ENCODE data around the gene ATG13. TPM values are rescaled to one million over a fixed set of nuclear protein-coding genes. Genes with fewer than 3 reads are reported as not detected.

Gene ATG13
- polyA plus RNA-seq, 1 donor = 52.9 TPM

DNA sequence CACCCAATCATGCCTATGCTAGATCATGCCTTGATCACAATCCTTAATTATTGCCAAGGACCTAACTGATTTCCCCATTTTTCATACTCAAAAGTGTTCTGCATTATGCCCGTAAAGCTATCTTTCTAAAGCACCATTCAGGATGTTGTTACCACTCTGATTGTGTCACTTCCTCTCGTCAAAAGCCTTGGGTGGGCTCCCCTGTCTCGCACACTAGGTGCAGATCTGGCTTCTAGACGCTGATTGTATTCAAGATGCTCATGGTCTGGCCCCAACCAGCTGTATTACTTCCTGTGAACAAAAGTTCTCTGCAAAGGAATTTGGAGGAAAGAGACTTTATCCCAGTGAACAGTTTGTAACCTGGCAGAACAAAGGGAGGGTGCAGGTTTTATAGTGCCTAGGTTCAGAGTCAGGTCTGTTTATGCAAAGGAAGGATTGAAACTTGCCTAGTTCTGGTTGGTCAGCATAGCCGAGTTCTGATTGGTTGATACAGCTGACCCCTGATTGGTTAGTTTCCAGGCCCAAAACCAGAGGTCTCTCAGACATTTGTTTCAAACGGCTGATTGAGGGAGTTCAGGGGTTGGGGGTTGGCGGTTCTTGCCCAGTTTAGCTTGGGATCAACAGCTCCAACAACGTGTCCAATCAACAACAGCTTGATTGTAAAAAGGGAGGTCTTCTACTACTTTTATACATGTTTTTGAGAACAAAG lies 25.4 kb downstream of the ATG13 start:
- 94% methylated on average over 3 of the region's 8 CpGs for WGBS (ENCODE audit: insufficient coverage, low lambda C conversion rate)
- H3K36me3 ChIP-seq (ENCODE audit: control insufficient read depth, insufficient read depth, low read length) = peaks cover 29% of the 10 kb centered on the region
- DNase-seq = no peak

DNA sequence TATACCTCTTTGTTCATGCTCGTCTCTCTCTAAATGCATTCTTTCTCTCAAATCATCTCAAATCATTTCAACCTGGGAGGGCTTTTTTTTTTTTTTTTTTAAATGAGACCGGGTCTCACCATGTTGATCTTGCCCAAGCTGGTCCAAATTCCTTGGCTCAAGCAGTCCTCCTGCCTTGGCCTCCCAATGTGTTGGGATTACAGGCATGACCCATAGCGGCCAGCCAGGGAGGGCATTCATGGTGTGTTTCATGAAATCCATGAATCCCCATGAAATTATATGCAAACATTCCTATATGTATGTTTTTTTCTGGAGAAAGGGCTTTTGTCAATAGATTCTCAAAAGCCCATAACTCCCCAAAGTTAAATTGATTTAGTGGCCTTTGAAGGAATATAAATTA lies 26.2 kb downstream of the ATG13 start:
- Histone ChIP-seq H3K9me3 (ENCODE audit: control insufficient read depth, low read depth, low read length) (no peaks in the 10 kb centered on the region), H3K4me3 (ENCODE audit: low read length) (no peak overlapping the region), H3K27ac (ENCODE audit: low read length) (no peak overlapping the region), H3K4me1 (ENCODE audit: control insufficient read depth, insufficient read depth, low read length) (peaks cover 14% of the 10 kb centered on the region), H3K27me3 (ENCODE audit: control insufficient read depth, insufficient read depth, low read length) (no peaks in the 10 kb centered on the region), H3K36me3 (ENCODE audit: control insufficient read depth, insufficient read depth, low read length) (peaks cover 35% of the 10 kb centered on the region)
- 88% methylated on average over 1 of the region's 3 CpGs for WGBS (ENCODE audit: insufficient coverage, low lambda C conversion rate)
- DNase-seq = no peak

More for the DNA sequence above, 25.4 kb downstream of the ATG13 start:
- H3K9me3 ChIP-seq (ENCODE audit: control insufficient read depth, low read depth, low read length) = no peaks in the 10 kb centered on the region
- H3K27ac ChIP-seq (ENCODE audit: low read length) = no peak overlapping the region
- peaks cover 14% of the 10 kb centered on the region for H3K4me1 ChIP-seq (ENCODE audit: control insufficient read depth, insufficient read depth, low read length)
- no peaks in the 10 kb centered on the region for H3K27me3 ChIP-seq (ENCODE audit: control insufficient read depth, insufficient read depth, low read length)
- no peak overlapping the region for H3K4me3 ChIP-seq (ENCODE audit: low read length)

DNA sequence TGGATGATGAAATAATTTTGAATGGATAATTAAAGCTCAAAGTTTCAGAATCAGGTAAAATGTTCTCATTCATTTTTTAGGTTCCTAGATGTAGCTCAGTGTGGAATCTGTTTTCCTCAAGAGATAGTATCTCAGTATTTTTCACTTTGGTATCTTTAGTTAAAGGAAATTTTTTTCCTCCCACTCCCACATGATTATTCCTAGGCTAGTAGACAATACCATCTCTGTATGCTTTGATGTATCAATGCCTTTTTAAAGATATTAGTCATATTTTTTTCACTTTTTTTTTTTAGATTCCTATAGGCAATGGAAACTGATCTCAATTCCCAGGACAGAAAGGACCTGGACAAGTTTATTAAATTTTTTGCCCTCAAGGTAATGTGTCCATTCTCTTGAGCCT lies 26.6 kb downstream of the ATG13 start:
- H3K27me3 ChIP-seq (ENCODE audit: control insufficient read depth, insufficient read depth, low read length) = no peaks in the 10 kb centered on the region
- DNase-seq = no peak
- H3K4me3 ChIP-seq (ENCODE audit: low read length) = no peak overlapping the region
- H3K36me3 ChIP-seq (ENCODE audit: control insufficient read depth, insufficient read depth, low read length) = peaks cover 35% of the 10 kb centered on the region
- no peak overlapping the region for H3K27ac ChIP-seq (ENCODE audit: low read length)
- no peaks in the 10 kb centered on the region for H3K9me3 ChIP-seq (ENCODE audit: control insufficient read depth, low read depth, low read length)
- peaks cover 14% of the 10 kb centered on the region for H3K4me1 ChIP-seq (ENCODE audit: control insufficient read depth, insufficient read depth, low read length)

DNA sequence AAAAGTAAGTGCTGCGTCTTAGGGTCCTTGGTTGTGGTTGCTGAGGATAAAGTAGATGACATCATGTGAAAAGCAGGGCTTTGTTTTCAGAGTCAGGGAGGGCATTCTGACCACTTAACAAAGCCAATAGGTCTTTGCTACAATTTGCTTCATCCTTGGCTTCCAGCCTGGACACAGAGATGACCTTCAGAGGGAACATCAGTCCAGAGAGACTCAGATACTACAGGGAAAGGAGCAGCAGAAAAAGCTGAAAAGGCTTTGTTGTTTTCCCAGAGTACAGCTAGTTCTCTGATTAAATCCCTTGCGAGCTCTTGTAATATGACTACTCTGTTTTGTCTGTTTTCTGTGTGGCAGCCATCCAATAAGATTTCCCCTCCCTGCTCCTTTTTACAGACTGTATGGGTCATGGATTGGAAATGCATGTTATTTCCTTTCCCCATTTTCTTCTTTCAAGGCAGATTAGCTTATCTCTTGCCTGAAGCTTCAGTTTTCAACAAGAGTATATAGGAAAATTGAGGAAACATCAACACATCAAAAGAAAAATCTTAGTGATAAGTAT lies 31.9 kb downstream of the ATG13 start:
- Histone ChIP-seq H3K36me3 (ENCODE audit: control insufficient read depth, insufficient read depth, low read length) (peaks cover 74% of the 10 kb centered on the region), H3K4me1 (ENCODE audit: control insufficient read depth, insufficient read depth, low read length) (no peaks in the 10 kb centered on the region), H3K27ac (ENCODE audit: low read length) (no peak overlapping the region), H3K4me3 (ENCODE audit: low read length) (no peak overlapping the region), H3K9me3 (ENCODE audit: control insufficient read depth, low read depth, low read length) (no peaks in the 10 kb centered on the region), H3K27me3 (ENCODE audit: control insufficient read depth, insufficient read depth, low read length) (no peaks in the 10 kb centered on the region)
- peak in 1 of 2 donors; percentile 35 for DNase-seq
- 100% methylated on average over 1 of the region's 2 CpGs for WGBS (ENCODE audit: insufficient coverage, low lambda C conversion rate)

DNA sequence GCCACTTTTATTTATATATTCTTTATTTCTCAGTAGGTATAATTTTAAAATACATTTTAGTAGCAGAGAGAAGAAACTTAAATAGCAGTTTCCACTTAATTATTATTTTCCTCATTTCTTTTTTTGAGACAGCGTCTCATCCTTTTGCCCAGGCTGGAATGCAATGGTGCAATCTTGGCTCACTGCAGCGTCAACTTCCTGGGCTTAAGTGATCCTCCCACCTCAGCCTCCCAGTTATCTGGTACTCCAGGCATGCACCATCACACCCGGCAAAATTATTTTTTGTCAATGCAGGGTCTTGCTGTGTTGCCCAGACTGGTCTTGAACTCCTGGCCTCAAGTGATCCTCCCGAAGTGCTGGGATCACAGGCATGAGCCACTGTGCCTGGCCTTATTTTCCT lies 38.3 kb downstream of the ATG13 start:
- peaks cover 4% of the 10 kb centered on the region for H3K4me1 ChIP-seq (ENCODE audit: control insufficient read depth, insufficient read depth, low read length)
- H3K27ac ChIP-seq (ENCODE audit: low read length) = no peak overlapping the region
- WGBS (ENCODE audit: insufficient coverage, low lambda C conversion rate) = 100% methylated on average over 1 of the region's 4 CpGs
- H3K9me3 ChIP-seq (ENCODE audit: control insufficient read depth, low read depth, low read length) = no peaks in the 10 kb centered on the region
- no peaks in the 10 kb centered on the region for H3K27me3 ChIP-seq (ENCODE audit: control insufficient read depth, insufficient read depth, low read length)
- H3K36me3 ChIP-seq (ENCODE audit: control insufficient read depth, insufficient read depth, low read length) = peaks cover 75% of the 10 kb centered on the region
- DNase-seq = no peak
- H3K4me3 ChIP-seq (ENCODE audit: low read length) = no peak overlapping the region

DNA sequence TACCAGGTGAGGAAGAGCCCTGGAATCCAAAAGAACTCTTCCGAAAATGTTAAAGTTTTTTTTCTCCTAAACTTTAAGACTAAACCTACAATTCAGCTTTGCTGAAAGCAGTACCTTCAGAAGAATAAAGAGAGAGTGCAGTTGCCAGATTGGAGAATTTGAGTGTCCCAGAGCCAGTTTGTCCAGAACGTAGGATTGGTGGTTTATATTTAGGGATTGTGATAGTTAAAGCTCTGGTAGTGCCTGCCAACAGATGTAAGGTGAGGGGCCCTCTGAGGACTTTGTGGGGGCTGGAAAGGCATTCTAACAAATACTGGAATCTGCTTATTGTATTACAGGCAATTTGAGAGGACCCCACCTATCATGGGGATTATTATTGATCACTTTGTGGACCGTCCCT lies 39.8 kb downstream of the ATG13 start:
- DNase-seq = no peak
- peaks cover 72% of the 10 kb centered on the region for H3K36me3 ChIP-seq (ENCODE audit: control insufficient read depth, insufficient read depth, low read length)
- no peaks in the 10 kb centered on the region for H3K27me3 ChIP-seq (ENCODE audit: control insufficient read depth, insufficient read depth, low read length)
- no peak overlapping the region for H3K4me3 ChIP-seq (ENCODE audit: low read length)
- no peaks in the 10 kb centered on the region for H3K9me3 ChIP-seq (ENCODE audit: control insufficient read depth, low read depth, low read length)
- H3K4me1 ChIP-seq (ENCODE audit: control insufficient read depth, insufficient read depth, low read length) = peaks cover 4% of the 10 kb centered on the region
- no peak overlapping the region for H3K27ac ChIP-seq (ENCODE audit: low read length)
- WGBS (ENCODE audit: insufficient coverage, low lambda C conversion rate) = no CpG with 5 or more reads among the region's 3 CpGs

DNA sequence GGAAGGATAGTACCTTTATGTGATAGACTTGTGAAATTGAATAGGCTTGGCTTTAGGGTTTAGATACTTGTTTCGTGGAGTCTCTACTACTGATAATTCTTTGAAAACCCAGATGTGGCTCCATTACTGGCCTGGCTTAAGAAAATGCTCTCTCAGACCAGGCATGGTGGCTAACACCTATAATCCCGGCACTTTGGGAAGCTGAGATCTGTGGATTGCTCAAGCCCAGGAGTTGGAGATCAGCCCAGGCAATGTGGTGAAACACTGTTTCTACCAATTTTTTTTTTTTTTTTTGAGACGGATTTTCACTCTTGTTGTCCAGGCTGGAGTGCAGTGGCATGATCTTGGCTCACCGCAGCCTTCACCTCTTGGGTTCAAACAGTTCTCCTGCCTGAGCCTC lies 40.9 kb downstream of the ATG13 start:
- DNase-seq = no peak
- no CpG with 5 or more reads among the region's 4 CpGs for WGBS (ENCODE audit: insufficient coverage, low lambda C conversion rate)
- Histone ChIP-seq H3K4me1 (ENCODE audit: control insufficient read depth, insufficient read depth, low read length) (peaks cover 4% of the 10 kb centered on the region), H3K27me3 (ENCODE audit: control insufficient read depth, insufficient read depth, low read length) (no peaks in the 10 kb centered on the region), H3K27ac (ENCODE audit: low read length) (no peak overlapping the region), H3K36me3 (ENCODE audit: control insufficient read depth, insufficient read depth, low read length) (peaks cover 66% of the 10 kb centered on the region), H3K4me3 (ENCODE audit: low read length) (no peak overlapping the region), H3K9me3 (ENCODE audit: control insufficient read depth, low read depth, low read length) (no peaks in the 10 kb centered on the region)

DNA sequence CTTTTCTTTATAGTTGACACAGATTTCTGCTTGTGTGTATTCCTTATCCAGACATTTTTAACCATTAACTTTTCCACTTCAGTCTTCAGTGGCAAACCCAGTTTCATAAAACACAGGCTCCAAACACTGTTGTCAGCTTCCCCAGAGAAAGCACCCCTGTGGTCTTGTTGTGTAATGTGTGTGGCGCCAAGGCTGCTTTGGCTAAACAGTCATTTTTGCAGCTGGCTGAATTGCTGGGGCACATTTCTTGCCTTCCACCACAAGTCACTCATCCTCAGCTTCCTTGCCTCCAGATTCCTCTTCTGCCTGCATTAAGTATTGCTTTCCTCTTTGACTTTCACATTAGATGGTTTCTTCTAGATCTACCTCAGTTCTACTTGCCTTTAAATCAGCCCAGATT lies 42.6 kb downstream of the ATG13 start:
- no peaks in the 10 kb centered on the region for H3K9me3 ChIP-seq (ENCODE audit: control insufficient read depth, low read depth, low read length)
- no peak overlapping the region for H3K4me3 ChIP-seq (ENCODE audit: low read length)
- H3K4me1 ChIP-seq (ENCODE audit: control insufficient read depth, insufficient read depth, low read length) = peaks cover 4% of the 10 kb centered on the region
- peaks cover 69% of the 10 kb centered on the region for H3K36me3 ChIP-seq (ENCODE audit: control insufficient read depth, insufficient read depth, low read length)
- no peaks in the 10 kb centered on the region for H3K27me3 ChIP-seq (ENCODE audit: control insufficient read depth, insufficient read depth, low read length)
- H3K27ac ChIP-seq (ENCODE audit: low read length) = no peak overlapping the region
- no CpG with 5 or more reads among the region's 1 CpG for WGBS (ENCODE audit: insufficient coverage, low lambda C conversion rate)
- DNase-seq = peak in 1 of 2 donors; percentile 31

DNA sequence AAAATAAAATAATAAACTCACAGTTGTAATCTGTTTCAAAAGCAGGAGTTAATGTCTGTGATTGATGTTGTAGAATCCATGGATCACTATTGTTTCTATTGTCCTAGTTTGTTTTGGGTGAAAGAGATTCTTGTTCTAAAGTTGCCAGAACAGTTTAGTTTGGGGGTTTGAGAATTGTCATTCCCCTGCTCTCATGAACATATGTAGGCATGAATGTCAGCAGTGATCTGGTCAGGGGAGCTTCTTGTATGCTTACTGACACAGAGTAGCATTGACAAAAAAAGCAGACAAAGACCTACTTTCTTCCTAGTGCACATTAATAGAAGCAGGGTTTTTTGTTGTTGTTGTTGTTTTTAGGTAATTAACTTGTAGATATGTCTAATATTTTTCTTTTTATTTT lies 44.5 kb downstream of the ATG13 start:
- DNase-seq = no peak
- peaks cover 4% of the 10 kb centered on the region for H3K4me1 ChIP-seq (ENCODE audit: control insufficient read depth, insufficient read depth, low read length)
- H3K36me3 ChIP-seq (ENCODE audit: control insufficient read depth, insufficient read depth, low read length) = peaks cover 73% of the 10 kb centered on the region
- H3K4me3 ChIP-seq (ENCODE audit: low read length) = no peak overlapping the region
- no peak overlapping the region for H3K27ac ChIP-seq (ENCODE audit: low read length)
- H3K9me3 ChIP-seq (ENCODE audit: control insufficient read depth, low read depth, low read length) = no peaks in the 10 kb centered on the region
- H3K27me3 ChIP-seq (ENCODE audit: control insufficient read depth, insufficient read depth, low read length) = no peaks in the 10 kb centered on the region

DNA sequence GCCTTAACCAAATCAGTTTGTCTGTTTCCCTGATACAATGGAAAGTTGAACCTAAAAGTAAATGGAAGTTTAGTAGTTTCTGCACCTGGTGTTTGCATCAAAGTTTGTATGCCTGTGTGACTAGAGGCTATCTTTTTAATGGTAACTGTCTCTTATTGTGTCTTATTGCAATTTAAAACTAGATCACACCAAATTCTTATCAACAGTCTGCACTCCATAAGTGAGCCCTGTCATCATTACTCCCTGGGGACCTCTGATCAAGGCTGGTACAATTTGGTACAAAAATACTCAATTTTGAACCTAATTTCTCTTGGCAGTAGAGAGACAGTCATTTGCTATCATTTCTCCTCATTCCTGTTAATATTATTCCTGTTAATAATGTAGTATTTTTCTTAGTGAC lies 45.0 kb downstream of the ATG13 start:
- H3K4me3 ChIP-seq (ENCODE audit: low read length) = no peak overlapping the region
- H3K27me3 ChIP-seq (ENCODE audit: control insufficient read depth, insufficient read depth, low read length) = no peaks in the 10 kb centered on the region
- H3K27ac ChIP-seq (ENCODE audit: low read length) = no peak overlapping the region
- DNase-seq = no peak
- no peaks in the 10 kb centered on the region for H3K9me3 ChIP-seq (ENCODE audit: control insufficient read depth, low read depth, low read length)
- H3K4me1 ChIP-seq (ENCODE audit: control insufficient read depth, insufficient read depth, low read length) = peaks cover 4% of the 10 kb centered on the region
- H3K36me3 ChIP-seq (ENCODE audit: control insufficient read depth, insufficient read depth, low read length) = peaks cover 73% of the 10 kb centered on the region

DNA sequence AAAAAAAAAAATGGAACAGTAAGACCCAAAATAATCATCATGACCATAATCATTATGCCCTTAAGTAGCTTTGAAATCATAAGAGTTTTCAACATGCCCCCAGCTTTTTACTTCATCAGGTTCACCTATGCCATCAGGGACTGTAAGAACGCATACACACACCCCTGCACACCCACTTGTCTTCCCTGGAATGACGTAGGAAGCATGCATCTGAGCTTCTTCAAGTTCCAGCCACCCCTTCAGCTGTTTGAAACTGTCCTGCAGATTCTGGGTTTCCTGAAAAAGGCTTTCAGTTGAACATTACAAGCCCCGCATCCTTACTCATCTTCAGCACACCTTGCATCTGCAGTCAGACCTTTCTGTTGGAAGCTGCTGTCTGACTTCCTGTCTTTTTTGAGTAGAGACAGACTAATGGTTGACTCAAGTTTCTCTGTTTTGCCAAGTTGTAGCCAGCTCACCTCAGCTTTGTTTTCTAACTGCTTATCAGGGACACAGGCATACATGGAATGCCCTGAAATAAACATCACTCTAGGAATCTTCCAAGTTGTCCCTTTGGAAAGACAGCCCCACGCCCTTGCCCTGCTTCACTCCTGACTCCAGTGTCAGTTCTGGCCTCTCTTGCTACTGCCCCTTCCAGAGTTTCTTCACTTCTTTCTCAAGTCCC lies 46.1 kb downstream of the ATG13 start:
- H3K4me3 ChIP-seq (ENCODE audit: low read length) = no peak overlapping the region
- H3K36me3 ChIP-seq (ENCODE audit: control insufficient read depth, insufficient read depth, low read length) = peaks cover 75% of the 10 kb centered on the region
- DNase-seq = no peak
- WGBS (ENCODE audit: insufficient coverage, low lambda C conversion rate) = no CpG with 5 or more reads among the region's 4 CpGs
- H3K4me1 ChIP-seq (ENCODE audit: control insufficient read depth, insufficient read depth, low read length) = peaks cover 4% of the 10 kb centered on the region
- no peak overlapping the region for H3K27ac ChIP-seq (ENCODE audit: low read length)
- H3K27me3 ChIP-seq (ENCODE audit: control insufficient read depth, insufficient read depth, low read length) = no peaks in the 10 kb centered on the region
- no peaks in the 10 kb centered on the region for H3K9me3 ChIP-seq (ENCODE audit: control insufficient read depth, low read depth, low read length)

Measured in large intestine (tissue), 3 donors.